ENCODE results near the gene CTNNA2. TPM values are rescaled to one million over a fixed set of nuclear protein-coding genes. Genes with fewer than 3 reads are reported as not detected.

The CTNNA2 gene
- total RNA-seq, 1 experiment from 2014 or later: 5.5 TPM

GRCh38 chr2:79686884-79687283 lies 174.0 kb downstream of the CTNNA2 start:
- DNase-seq: no peak
- H4K20me1 ChIP-seq (ENCODE audit: control insufficient read depth, insufficient read depth, insufficient read length): no peaks in the 10 kb centered on the region
- H3T11ph ChIP-seq (ENCODE audit: low read length): no peak overlapping the region
- Mint-ChIP-seq H3K27me3 (ENCODE audit: low read depth) (no peaks in the 10 kb centered on the region), H3K9me3 (peaks cover 4 to 8% of the 10 kb centered on the region in 2 experiments; a peak in 4 of 5 replicates), H3K36me3 (ENCODE audit: insufficient read depth in 1 of 3, low read depth in 3 of 3) (peaks cover 0 to 10% (median 0%) of the 10 kb centered on the region in 3 experiments; a peak in 3 of 7 replicates), H3K4me3 (no peak overlapping the region), H3K4me1 (peaks cover 7 to 10% of the 10 kb centered on the region in 2 experiments), H3K27ac (no peak overlapping the region)
- no peak overlapping the region for H2BK120ac ChIP-seq (ENCODE audit: low read depth, low read length, poor library complexity, severe bottlenecking)
- no peak overlapping the region for H3K14ac ChIP-seq (ENCODE audit: insufficient read depth, low read length)
- H3K4ac ChIP-seq (ENCODE audit: low read depth, low read length): no peak overlapping the region
- no peak overlapping the region for H2BK5ac ChIP-seq (ENCODE audit: insufficient read length, low read length)
- no CpG with 5 or more reads among the region's 1 CpG for WGBS (ENCODE audit: extremely low coverage, insufficient read length, low lambda C conversion rate)
- no peak overlapping the region for H4K8ac ChIP-seq (replicated peaks; ENCODE audit: insufficient read length, low read depth, low read length)
- no peak overlapping the region for H3K56ac ChIP-seq (ENCODE audit: insufficient read length, low read depth, low read length)
- H3K9ac ChIP-seq (ENCODE audit: extremely low read depth, insufficient read length, low read length): no peak overlapping the region
- no peak overlapping the region for H3K27ac ChIP-seq (ENCODE audit: insufficient read length, low read depth, low read length)
- no peak overlapping the region for H2BK20ac ChIP-seq (ENCODE audit: low read depth, low read length, poor library complexity, severe bottlenecking)
- H2AK5ac ChIP-seq (ENCODE audit: insufficient read length, low read length): no peak overlapping the region
- TF ChIP-seq CTCF (conservative IDR thresholded peaks at IDR 0.05): no peak
- H3K79me1 ChIP-seq (ENCODE audit: insufficient read depth, low read depth, low read length, poor library complexity, severe bottlenecking): no peaks in the 10 kb centered on the region
- H3K79me2 ChIP-seq (ENCODE audit: insufficient read depth, low read length): no peaks in the 10 kb centered on the region
- no peak overlapping the region for H3K23ac ChIP-seq (ENCODE audit: insufficient read length, low read depth, low read length)
- H3K4me2 ChIP-seq (ENCODE audit: insufficient read depth, insufficient read length, low read length): no peak overlapping the region
- H4K91ac ChIP-seq (ENCODE audit: insufficient read length, low read depth, low read length): no peak overlapping the region
- no peaks in the 10 kb centered on the region for H3K9me3 ChIP-seq (ENCODE audit: control insufficient read depth, low read depth, low read length)
- H3K4me1 ChIP-seq (ENCODE audit: insufficient read depth, low read length): no peaks in the 10 kb centered on the region
- H3K18ac ChIP-seq (ENCODE audit: insufficient read length, low read depth, low read length): no peak overlapping the region
- no peak overlapping the region for H2AFZ ChIP-seq (ENCODE audit: low read length)
- no peak overlapping the region for H2BK12ac ChIP-seq (ENCODE audit: insufficient read length, low read depth, low read length)
- H4K5ac ChIP-seq (ENCODE audit: insufficient read length, low read depth, low read length): no peak overlapping the region
- H3K27me3 ChIP-seq (ENCODE audit: insufficient read depth, low read length): no peaks in the 10 kb centered on the region
- no peak overlapping the region for H2BK15ac ChIP-seq (ENCODE audit: low read depth, low read length)
- H3K23me2 ChIP-seq (ENCODE audit: insufficient read length, low read depth, low read length, poor library complexity, severe bottlenecking): no peaks in the 10 kb centered on the region

All from H9 (cell line).